Erythroblast (primary cell): ENCODE results near the gene ZNF319.

ENCODE experiments used
- GATA1 ChIP-seq: IDR thresholded peaks from 2 replicates; pipeline ENCODE4 v1.6.1; 2011; ENCODE audit warnings: low read depth, mild to moderate bottlenecking, control low read depth, low read length, moderate library complexity
- POLR2A ChIP-seq: IDR thresholded peaks from 2 replicates; pipeline ENCODE4 v1.6.1; 2011; ENCODE audit warnings: mild to moderate bottlenecking, low read length

DNA sequence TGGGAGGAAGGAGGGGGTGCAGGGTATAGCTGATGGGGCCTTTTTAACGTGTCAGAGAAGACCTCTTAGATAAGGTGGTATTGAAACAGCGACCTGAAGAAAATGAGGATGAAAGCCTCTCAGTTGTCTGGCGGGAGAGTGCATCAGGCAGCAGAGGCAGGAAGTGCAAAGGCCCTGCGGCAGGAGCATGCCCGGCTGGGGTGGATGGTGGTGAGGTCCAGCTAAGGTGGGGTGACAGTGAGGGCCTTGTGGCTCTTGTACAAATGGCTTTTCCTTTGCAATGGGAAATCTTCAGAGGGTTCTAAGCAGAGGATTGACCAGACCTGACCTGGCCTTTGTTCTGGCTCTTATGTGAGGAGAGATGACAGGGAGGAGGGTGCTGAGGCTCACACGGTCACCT, 36.5 kb upstream of the ZNF319 start:
- TF ChIP-seq POLR2A, result no peak
- TF ChIP-seq GATA1, result no peak
